Glutamatergic neuron (in vitro differentiated cells): Measurements from ENCODE around the gene ZNF24. TPM values are rescaled to one million over a fixed set of nuclear protein-coding genes. Genes with fewer than 3 reads are reported as not detected.

Experiments used
- DNase-seq: peaks from one replicate; pipeline ENCODE4 v3.0.0; 2022
- H3K27ac Mint-ChIP-seq: one replicate; pipeline ENCODE4 v1.8.0; 2020; ENCODE audit warnings: mild to moderate bottlenecking, mixed read lengths, inconsistent platforms; ENCODE audit not compliant: unreplicated experiment
- H3K27me3 Mint-ChIP-seq: one replicate; pipeline ENCODE4 v1.8.0; 2020; ENCODE audit warnings: mild to moderate bottlenecking, moderate library complexity, mixed read lengths, inconsistent platforms; ENCODE audit not compliant: unreplicated experiment
- H3K36me3 Mint-ChIP-seq: one replicate; pipeline ENCODE4 v1.8.0; 2020; ENCODE audit warnings: mild to moderate bottlenecking, mixed read lengths, inconsistent platforms; ENCODE audit not compliant: unreplicated experiment
- H3K4me1 Mint-ChIP-seq: one replicate; pipeline ENCODE4 v1.8.0; 2020; ENCODE audit warnings: mild to moderate bottlenecking, low read depth, mixed read lengths, inconsistent platforms; ENCODE audit not compliant: unreplicated experiment
- H3K4me3 Mint-ChIP-seq: one replicate; pipeline ENCODE4 v1.8.0; 2020; ENCODE audit warnings: mild to moderate bottlenecking, mixed read lengths, inconsistent platforms; ENCODE audit not compliant: unreplicated experiment
- H3K9me3 Mint-ChIP-seq: one replicate; pipeline ENCODE4 v1.8.0; 2020; ENCODE audit warnings: mild to moderate bottlenecking, moderate library complexity, mixed read lengths, inconsistent platforms; ENCODE audit not compliant: unreplicated experiment
- total RNA-seq: library from RNA; stranded (reverse); fragmentation: NEBNext Ultra II Directional; extraction: Animal tissue kit (Norgen Biotek cat#: 25700); gene quantifications from one replicate; pipeline ENCODE4 v1.2.1, GENCODE V29; 2021; ENCODE audit not compliant: unreplicated experiment
- TF ChIP-seq, protein P1 (sequence below): fragments of 200-600 bp; sonication (generic); IDR thresholded peaks from one replicate; pipeline ENCODE4 v1.5.0; 2021; ENCODE audit not compliant: partially characterized antibody, unreplicated experiment

ZNF24 gene
- total RNA-seq, 1 donor from 2014 or later = 59.2 TPM

DNA sequence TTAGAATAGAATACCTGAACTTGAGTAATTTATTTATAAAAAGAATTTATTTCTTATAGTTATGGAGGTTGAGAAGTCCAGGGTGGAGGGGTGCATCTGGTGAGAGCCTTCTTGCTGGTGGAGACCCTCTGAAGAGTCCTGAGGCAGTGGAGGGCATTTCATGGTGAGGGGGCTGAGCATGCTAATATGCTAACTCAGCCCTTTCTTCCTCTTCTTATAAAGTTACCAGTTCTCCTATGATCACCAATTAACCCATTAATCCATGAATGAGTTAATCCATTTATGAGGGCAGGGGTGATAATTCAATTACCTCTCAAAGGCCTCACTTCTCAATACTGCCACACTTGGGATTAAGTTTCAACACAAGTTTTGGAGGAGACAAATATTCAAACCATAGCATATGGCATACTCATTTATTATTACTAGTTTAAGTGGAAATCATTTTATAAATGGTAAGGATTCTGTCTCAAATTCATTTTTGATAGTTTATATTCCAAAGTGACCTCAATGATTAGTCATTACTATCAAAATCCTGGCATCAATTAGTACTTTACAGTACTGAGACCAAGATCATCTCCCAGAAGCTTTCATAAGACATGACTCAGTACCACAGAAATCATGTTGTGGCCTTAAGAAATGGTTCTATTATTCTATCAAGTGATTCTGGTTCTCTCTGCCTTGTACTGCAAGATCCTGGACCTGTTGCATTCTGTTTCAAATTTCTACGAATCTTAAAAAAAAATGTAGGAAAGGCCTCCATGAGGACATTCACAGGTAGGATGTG, 27.4 kb upstream of the ZNF24 start:
- Mint-ChIP-seq H3K36me3 (no peaks in the 10 kb centered on the region), H3K4me1 (no peaks in the 10 kb centered on the region), H3K4me3 (no peak overlapping the region), H3K27me3 (no peaks in the 10 kb centered on the region), H3K27ac (no peak overlapping the region), H3K9me3 (no peaks in the 10 kb centered on the region)
- TF ChIP-seq, protein P1, sequence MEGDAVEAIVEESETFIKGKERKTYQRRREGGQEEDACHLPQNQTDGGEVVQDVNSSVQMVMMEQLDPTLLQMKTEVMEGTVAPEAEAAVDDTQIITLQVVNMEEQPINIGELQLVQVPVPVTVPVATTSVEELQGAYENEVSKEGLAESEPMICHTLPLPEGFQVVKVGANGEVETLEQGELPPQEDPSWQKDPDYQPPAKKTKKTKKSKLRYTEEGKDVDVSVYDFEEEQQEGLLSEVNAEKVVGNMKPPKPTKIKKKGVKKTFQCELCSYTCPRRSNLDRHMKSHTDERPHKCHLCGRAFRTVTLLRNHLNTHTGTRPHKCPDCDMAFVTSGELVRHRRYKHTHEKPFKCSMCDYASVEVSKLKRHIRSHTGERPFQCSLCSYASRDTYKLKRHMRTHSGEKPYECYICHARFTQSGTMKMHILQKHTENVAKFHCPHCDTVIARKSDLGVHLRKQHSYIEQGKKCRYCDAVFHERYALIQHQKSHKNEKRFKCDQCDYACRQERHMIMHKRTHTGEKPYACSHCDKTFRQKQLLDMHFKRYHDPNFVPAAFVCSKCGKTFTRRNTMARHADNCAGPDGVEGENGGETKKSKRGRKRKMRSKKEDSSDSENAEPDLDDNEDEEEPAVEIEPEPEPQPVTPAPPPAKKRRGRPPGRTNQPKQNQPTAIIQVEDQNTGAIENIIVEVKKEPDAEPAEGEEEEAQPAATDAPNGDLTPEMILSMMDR = no peak
- DNase-seq = no peak

DNA sequence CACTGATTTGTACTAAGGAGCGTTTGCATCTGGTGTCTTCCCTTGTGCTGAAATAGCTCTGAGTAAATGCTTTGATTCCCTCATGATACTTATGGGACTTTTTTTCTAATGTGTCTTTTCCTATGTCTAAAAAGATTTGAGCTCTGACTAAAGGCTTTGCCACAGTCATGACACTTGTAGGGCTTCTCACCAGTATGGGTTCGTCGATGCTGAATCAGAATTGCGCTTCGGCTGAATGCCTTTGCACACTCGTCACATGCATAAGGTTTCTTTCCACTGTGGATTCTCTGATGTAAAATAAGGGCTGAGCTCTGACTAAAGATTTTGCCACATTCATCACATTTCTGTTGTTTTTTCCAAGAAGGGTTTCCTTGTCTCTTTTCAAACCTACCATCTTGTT, 24.9 kb upstream of the ZNF24 start:
- no peak for DNase-seq
- H3K36me3 Mint-ChIP-seq = no peaks in the 10 kb centered on the region
- H3K27ac Mint-ChIP-seq = no peak overlapping the region
- H3K4me3 Mint-ChIP-seq = no peak overlapping the region
- H3K9me3 Mint-ChIP-seq = peaks cover 4% of the 10 kb centered on the region
- TF ChIP-seq, protein P1 = no peak
- H3K27me3 Mint-ChIP-seq = no peaks in the 10 kb centered on the region
- no peaks in the 10 kb centered on the region for H3K4me1 Mint-ChIP-seq

DNA sequence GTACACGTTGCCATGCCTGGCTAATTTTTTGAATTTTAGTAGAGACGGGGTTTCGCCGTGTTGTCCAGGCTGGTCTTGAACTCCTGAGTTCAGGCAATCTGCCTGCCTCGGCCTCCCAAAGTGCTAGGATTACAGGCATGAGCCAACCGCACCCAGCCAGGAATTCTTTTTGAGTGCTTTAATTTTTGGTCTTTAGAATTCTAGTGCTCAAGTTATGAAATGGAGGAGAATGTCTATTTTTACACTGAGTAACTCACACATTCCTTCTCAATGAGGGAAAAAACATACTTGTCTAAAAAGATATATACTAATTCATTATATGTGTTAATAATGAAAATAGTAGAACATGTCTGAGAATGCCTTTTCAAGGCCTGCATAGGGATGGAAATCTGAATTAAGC, 24.4 kb upstream of the ZNF24 start:
- Mint-ChIP-seq H3K36me3 (no peaks in the 10 kb centered on the region), H3K4me1 (no peaks in the 10 kb centered on the region), H3K9me3 (peaks cover 4% of the 10 kb centered on the region), H3K27ac (no peak overlapping the region), H3K4me3 (no peak overlapping the region), H3K27me3 (no peaks in the 10 kb centered on the region)
- TF ChIP-seq, protein P1 = no peak
- DNase-seq = no peak

DNA sequence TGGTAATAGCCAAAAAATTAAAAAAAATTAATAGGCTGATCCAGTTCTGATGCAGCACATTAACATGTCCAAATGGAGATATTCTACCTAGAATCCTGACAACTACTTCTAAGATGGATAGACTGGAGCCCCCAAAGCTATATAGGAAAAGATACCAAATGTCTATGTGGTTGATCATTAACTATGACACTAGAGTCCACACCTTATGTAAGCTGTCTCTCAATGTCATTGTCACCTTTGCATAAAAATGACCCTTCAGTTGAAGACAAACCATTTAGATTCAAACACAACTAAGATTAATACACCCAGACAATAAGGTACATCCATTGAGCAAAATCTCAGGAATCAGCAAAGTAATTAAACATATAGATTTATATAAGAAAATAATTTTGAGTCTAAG, 18.3 kb upstream of the ZNF24 start:
- Mint-ChIP-seq H3K27ac (no peak overlapping the region), H3K27me3 (no peaks in the 10 kb centered on the region), H3K4me3 (no peak overlapping the region), H3K9me3 (peaks cover 4% of the 10 kb centered on the region), H3K36me3 (peaks cover 5% of the 10 kb centered on the region), H3K4me1 (no peaks in the 10 kb centered on the region)
- TF ChIP-seq, protein P1 = no peak
- DNase-seq = no peak

GRCh38 chr18:35361570-35362321, 17.5 kb upstream of the ZNF24 start:
- TF ChIP-seq, protein P1 = no peak
- H3K27me3 Mint-ChIP-seq = no peaks in the 10 kb centered on the region
- no peaks in the 10 kb centered on the region for H3K4me1 Mint-ChIP-seq
- no peak overlapping the region for H3K27ac Mint-ChIP-seq
- H3K4me3 Mint-ChIP-seq = no peak overlapping the region
- H3K9me3 Mint-ChIP-seq = peaks cover 4% of the 10 kb centered on the region
- DNase-seq = no peak
- H3K36me3 Mint-ChIP-seq = peaks cover 5% of the 10 kb centered on the region
